Kidney epithelial cell (primary cell): ENCODE data around the gene SLAIN1. TPM values are rescaled to one million over a fixed set of nuclear protein-coding genes. Genes with fewer than 3 reads are reported as not detected.
"Not testable (repeated sequence)": the region's sequence is repeated elsewhere in the genome, so short reads cannot be mapped to it uniquely, and the experiment has no call there.

Experiments
- DNase-seq: peaks from one replicate; pipeline ENCODE4 v3.0.0-alpha.2; 2010; ENCODE audit warnings: low read depth
- H3K27me3 ChIP-seq: 2 replicates; pipeline ENCODE4 v1.6.0; 2011; ENCODE audit warnings: low read length; ENCODE audit not compliant: control insufficient read depth, insufficient read depth
- H3K36me3 ChIP-seq: 2 replicates; pipeline ENCODE4 v1.5.1; 2011; ENCODE audit warnings: low read length; ENCODE audit not compliant: control insufficient read depth, insufficient read depth
- H3K4me3 ChIP-seq: 2 replicates; pipeline ENCODE4 v1.5.1; 2011; ENCODE audit warnings: low read depth, mild to moderate bottlenecking, control low read depth, low read length
- CTCF ChIP-seq: IDR thresholded peaks from 2 replicates; pipeline ENCODE4 v1.5.1; 2011; ENCODE audit warnings: mild to moderate bottlenecking, moderate library complexity, low read length, control low read depth, inconsistent platforms; ENCODE audit not compliant: insufficient read depth, poor library complexity, severe bottlenecking
- total RNA-seq: library from RNA; depleted of rRNA; stranded (reverse); fragments of >200 nt; gene quantifications from 2 replicates; pipeline ENCODE4 v1.2.3, GENCODE V29; 2015

SLAIN1 gene
- total RNA-seq: 17.1 TPM in 2 replicates

GRCh38 chr13:77697217-77698103 is at the start of gene SLAIN1:
SLAIN1 (plus strand) TSS chr13:77697687; CDS start chr13:77697914, 227 bp downstream.
- no peak for TF ChIP-seq CTCF
- Histone ChIP-seq H3K27me3 (peaks cover 2% of the 10 kb centered on the region), H3K36me3 (no peaks in the 10 kb centered on the region), H3K4me3 (peak within 1 kb of the TSS; percentile 76)
- DNase-seq: peak; percentile 28

DNA sequence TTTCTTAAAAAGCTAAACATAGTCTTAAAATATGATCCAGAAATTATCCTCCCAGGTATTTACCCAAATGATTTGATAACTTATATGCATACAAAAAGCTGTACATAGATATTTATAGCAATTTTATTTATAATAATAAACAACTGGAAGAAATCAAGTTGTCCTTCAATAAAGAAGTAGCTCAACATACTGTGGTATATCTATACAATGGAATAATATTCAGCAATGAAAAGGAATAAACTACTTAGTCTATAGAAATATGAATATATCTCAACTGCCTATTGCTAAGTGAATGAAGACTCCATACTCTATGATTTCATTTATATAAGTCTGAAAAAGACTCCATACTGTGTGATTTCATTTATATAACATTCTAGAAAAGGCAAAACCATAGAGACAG is 47.1 kb upstream of the SLAIN1 start:
- Histone ChIP-seq H3K36me3 (no peaks in the 10 kb centered on the region), H3K27me3 (no peaks in the 10 kb centered on the region), H3K4me3 (no peak overlapping the region)
- no peak for TF ChIP-seq CTCF
- DNase-seq: no peak

DNA sequence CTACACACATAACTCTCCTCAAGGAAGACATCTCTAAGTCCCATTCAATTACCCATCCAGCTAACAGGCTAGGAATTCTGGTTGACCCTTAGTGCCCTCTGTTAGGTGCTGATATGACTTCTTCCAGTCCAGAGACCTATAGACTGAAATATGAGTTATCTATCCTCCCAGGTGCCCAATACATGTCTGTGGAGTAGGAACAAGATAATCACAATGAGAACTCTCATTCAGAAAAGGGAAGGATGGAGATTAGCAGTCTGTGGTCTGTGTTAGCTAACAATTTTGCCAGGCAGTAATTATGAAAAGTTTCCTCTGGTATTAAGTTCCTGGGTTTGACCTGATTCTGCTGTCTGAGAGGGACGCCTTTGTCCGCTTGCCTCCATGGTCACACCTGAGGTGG is 44.2 kb upstream of the SLAIN1 start:
- TF ChIP-seq CTCF: no peak
- no peaks in the 10 kb centered on the region for H3K27me3 ChIP-seq

DNA sequence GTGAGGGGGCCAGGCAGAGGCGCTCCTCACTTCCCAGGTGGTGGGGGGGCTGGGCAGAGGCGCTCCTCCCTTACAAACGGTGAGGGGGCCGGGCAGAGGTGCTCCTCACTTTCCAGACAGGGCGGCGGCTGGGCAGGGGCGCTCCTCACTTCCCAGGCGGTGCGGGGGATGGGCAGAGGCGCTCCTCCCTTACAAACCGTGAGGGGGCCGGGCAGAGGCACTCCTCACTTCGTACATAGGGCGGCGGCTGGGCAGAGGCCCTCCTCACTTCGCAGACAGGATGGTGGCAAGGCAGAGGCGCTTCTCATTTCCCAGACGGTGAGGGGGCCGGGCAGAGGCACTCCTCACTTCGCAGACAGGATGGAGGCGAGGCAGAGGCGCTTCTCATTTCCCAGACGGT is 37.5 kb upstream of the SLAIN1 start:
- not testable (repeated sequence) for DNase-seq, H3K4me3 ChIP-seq, H3K27me3 ChIP-seq, H3K36me3 ChIP-seq

More for the DNA sequence above, 44.2 kb upstream of the SLAIN1 start:
- H3K36me3 ChIP-seq: no peaks in the 10 kb centered on the region
- H3K4me3 ChIP-seq: no peak overlapping the region
- no peak for DNase-seq

DNA sequence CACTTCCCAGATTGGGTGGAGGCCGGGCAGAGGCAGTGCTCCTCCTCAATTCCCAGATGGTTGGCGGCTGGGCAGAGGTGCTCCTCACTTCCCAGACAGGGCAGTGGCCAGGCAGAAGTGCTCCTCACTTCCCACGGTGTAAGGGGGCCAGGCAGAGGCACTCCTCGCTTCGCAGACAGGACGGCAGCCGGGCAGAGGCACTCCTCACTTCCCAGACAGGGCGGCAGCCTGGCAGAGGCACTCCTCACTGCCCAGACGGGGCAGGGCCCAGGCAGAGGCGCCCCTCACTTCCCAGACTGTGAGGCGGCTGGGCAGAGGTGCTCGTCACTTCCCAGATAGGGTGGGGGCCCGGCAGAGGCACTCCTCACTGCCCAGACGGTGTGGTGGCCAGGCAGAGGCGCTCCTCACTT is 36.6 kb upstream of the SLAIN1 start:
- Histone ChIP-seq H3K36me3 (no peaks in the 10 kb centered on the region), H3K27me3 (no peaks in the 10 kb centered on the region), H3K4me3 (no peak overlapping the region)
- DNase-seq: no peak
- no peak for TF ChIP-seq CTCF

DNA sequence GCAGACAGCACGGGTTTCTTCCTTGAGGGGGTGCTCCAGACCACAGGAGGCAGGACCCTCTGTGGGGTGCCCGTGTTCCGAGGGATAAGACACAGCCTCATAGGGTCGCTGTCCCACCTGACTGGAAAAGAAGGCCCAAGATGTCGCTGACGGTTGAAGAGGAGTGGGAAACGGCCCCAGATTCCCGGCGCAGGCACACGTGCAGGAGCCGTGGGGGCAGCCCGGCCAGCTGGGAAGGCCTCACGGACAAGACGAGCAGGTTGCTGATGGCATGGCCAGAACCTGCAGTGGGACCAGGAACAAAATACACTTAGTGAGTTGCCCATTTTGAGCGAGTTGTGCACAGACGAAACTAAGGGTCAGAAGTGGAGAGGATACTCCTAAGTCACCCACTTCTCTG is 35.2 kb upstream of the SLAIN1 start:
- H3K4me3 ChIP-seq, DNase-seq, H3K27me3 ChIP-seq, H3K36me3 ChIP-seq: not testable (repeated sequence)

GRCh38 chr13:77662831-77663230 is 34.7 kb upstream of the SLAIN1 start:
- not testable (repeated sequence) for H3K36me3 ChIP-seq, H3K4me3 ChIP-seq, H3K27me3 ChIP-seq, DNase-seq
